ENCODE data around the gene PDE6H. TPM values are rescaled to one million over a fixed set of nuclear protein-coding genes. Genes with fewer than 3 reads are reported as not detected.

The PDE6H gene
- total and polyA plus RNA-seq, 7 experiments from 2014 or later = 2.7 TPM; not detected in 6

DNA sequence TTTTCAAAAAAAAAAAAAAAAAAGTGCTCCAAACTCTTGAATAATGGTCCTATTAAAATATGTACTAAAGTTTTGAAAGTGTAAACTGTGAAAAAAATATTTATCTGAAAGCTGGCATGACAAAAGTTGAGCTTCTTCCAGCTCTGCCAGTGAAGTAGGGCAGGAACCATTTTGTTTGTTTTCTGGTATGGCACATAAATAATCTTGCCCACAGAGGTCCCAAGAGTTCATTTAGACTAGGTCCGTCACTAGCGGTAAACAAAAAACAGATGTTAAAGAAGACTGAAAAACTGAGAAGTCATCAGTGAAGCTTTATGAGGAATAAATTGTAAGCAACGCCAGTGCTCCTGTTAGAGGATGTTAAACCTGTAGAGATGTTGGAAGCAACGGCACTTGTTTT is 41.5 kb upstream of the PDE6H start:
- peaks cover 6 to 56% (median 20%) of the 10 kb centered on the region in 3 experiments for H3K36me3 ChIP-seq (ENCODE audit: control insufficient read depth in 2 of 3, insufficient read depth in 3 of 3, low read length in 3 of 3)
- intact Hi-C loops (cut with micrococcal nuclease) = no loop called here
- ChIA-PET CTCF (interaction anchor here (0.7 kb wide), 2 partner anchors 83 to 152 kb away, joined by 3 read pairs; no protein-coding TSS in a partner anchor), POLR2A (interaction anchor here (0.6 to 1.0 kb wide), 3 partner anchors 10 to 28 kb away, joined by 3 to 4 read pairs (median 4); no protein-coding TSS in a partner anchor)
- no peaks in the 10 kb centered on the region for H3K27me3 ChIP-seq (ENCODE audit: control insufficient read depth in 2 of 2, insufficient read depth in 2 of 2, low read length in 2 of 2)
- peaks cover 23 to 76% (median 54%) of the 10 kb centered on the region in 5 donors for H3K36me3 Mint-ChIP-seq
- H3K27me3 Mint-ChIP-seq = no peaks in the 10 kb centered on the region
- H3K9me3 ChIP-seq (ENCODE audit: control insufficient read depth in 2 of 3, low read length in 3 of 3) = no peaks in the 10 kb centered on the region
- H3K27ac ChIP-seq (ENCODE audit: low read depth, low read length) = no peak overlapping the region
- DNase-seq = no peak
- no peak overlapping the region for H3K4me3 Mint-ChIP-seq
- peaks cover 0 to 36% (median 27%) of the 10 kb centered on the region in 7 donors for H3K4me1 Mint-ChIP-seq
- peaks cover 0 to 2% (median 0%) of the 10 kb centered on the region in 11 donors for H3K9me3 Mint-ChIP-seq
- no peaks in the 10 kb centered on the region for H3K4me1 ChIP-seq (ENCODE audit: control insufficient read depth in 2 of 2, insufficient read depth in 2 of 2, low read length in 2 of 2)
- ATAC-seq = no peak
- no peak overlapping the region for H3K4me3 ChIP-seq (ENCODE audit: low read length)
- no peak overlapping the region for H3K27ac Mint-ChIP-seq

DNA sequence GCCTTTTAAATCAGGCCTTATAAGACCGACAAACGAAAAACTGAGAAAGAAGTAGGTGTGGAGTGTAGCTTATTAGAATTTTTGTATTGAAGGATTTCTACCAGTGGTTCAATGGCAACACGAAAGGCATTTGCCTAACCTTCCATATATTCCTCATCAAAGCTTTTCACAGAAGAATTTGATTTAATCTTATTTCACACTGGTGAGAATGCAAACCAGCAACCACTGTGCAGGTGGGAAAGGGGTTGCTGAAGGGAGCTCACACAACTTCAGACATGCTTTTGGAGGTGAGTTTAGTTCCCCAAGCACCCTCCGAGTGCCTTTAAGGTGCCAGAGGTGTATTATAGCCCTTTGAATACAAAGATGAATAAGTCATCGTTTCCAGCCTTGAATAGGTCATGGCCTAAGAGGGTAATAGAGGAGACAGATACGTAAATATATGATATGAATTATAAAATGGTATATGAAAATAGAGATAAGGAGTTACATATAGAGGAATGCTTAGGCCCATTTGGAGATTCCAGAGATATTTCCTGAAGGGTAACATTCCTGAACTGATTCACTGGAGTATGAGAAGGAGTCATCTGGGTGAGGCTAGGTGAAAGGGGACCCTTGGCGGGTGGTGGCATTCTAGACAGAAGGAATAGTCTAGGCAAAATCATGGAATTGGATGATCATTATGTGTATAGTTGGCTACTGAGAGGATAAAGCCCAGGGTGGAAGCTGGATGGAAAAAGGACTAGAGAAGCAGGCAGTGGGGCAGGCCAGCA is 40.9 kb upstream of the PDE6H start:
- no peak for ATAC-seq
- Mint-ChIP-seq H3K27me3 (no peaks in the 10 kb centered on the region), H3K27ac (peak overlapping the region in 2 of 9 donors; percentile 5 to 83), H3K36me3 (peaks cover 24 to 77% (median 57%) of the 10 kb centered on the region in 5 donors), H3K4me1 (peaks cover under 1 to 43% (median 33%) of the 10 kb centered on the region in 7 donors), H3K4me3 (no peak overlapping the region), H3K9me3 (peaks cover 0 to 2% (median 0%) of the 10 kb centered on the region in 11 donors)
- intact Hi-C loops (cut with micrococcal nuclease) = no loop called here
- no peak overlapping the region for H3K27ac ChIP-seq (ENCODE audit: low read depth, low read length)
- H3K4me1 ChIP-seq (ENCODE audit: control insufficient read depth in 2 of 2, insufficient read depth in 2 of 2, low read length in 2 of 2) = peaks cover 0 to 1% of the 10 kb centered on the region in 2 donors
- no peak overlapping the region for H3K4me3 ChIP-seq (ENCODE audit: low read length)
- H3K27me3 ChIP-seq (ENCODE audit: control insufficient read depth in 2 of 2, insufficient read depth in 2 of 2, low read length in 2 of 2) = no peaks in the 10 kb centered on the region
- ChIA-PET CTCF (interaction anchor here (0.7 kb wide), 2 partner anchors 84 to 152 kb away, joined by 3 read pairs; no protein-coding TSS in a partner anchor), POLR2A (interaction anchor here (0.6 to 1.0 kb wide), 4 partner anchors 10 to 129 kb away, joined by 3 to 4 read pairs (median 4); partner anchors contain the start of genes C12orf60 and WBP11)
- DNase-seq = no peak
- no peaks in the 10 kb centered on the region for H3K9me3 ChIP-seq (ENCODE audit: control insufficient read depth in 2 of 3, low read length in 3 of 3)
- H3K36me3 ChIP-seq (ENCODE audit: control insufficient read depth in 2 of 3, insufficient read depth in 3 of 3, low read length in 3 of 3) = peaks cover 6 to 58% (median 20%) of the 10 kb centered on the region in 3 experiments

DNA sequence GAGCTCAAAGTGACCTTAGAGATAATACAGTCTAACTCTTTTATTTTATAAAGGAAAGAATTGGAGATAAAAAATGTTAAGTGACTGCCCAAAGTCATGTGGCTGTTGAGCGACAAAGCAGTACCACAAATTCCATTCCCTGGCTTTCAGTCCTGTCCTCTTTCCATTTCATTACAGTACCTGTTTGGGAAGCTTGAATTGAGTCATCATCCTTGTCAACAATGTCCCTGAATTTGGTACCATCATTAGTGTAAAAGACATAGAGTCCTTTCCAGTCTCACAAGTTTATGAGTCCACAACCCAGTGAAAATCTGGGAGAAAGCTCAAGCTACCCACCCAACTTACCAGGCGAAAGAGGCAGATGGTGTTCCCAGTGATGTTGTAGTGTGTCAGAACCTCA is 38.3 kb upstream of the PDE6H start:
- peaks cover 6 to 46% (median 24%) of the 10 kb centered on the region in 3 experiments for H3K36me3 ChIP-seq (ENCODE audit: control insufficient read depth in 2 of 3, insufficient read depth in 3 of 3, low read length in 3 of 3)
- ATAC-seq (no peak), DNase-seq (no peak)
- ChIA-PET CTCF (interaction anchor here (0.6 to 4.7 kb wide), 3 partner anchors 13 to 32 kb away, joined by 3 to 28 read pairs (median 4); partner anchors contain the start of gene ARHGDIB), POLR2A (interaction anchor here (0.7 to 8.0 kb wide), 6 partner anchors 11 to 163 kb away, joined by 3 to 60 read pairs (median 5); a partner anchor contains a TSS)
- intact Hi-C loops (cut with micrococcal nuclease) = no loop called here
- Mint-ChIP-seq H3K9me3 (peaks cover 0 to 3% (median 0%) of the 10 kb centered on the region in 11 donors), H3K27ac (peak overlapping the region in 1 of 9 donors; percentile 70), H3K27me3 (no peaks in the 10 kb centered on the region), H3K36me3 (peaks cover 26 to 72% (median 55%) of the 10 kb centered on the region in 5 donors), H3K4me3 (no peak overlapping the region), H3K4me1 (peaks cover 14 to 59% (median 48%) of the 10 kb centered on the region in 7 donors)
- H3K27me3 ChIP-seq (ENCODE audit: control insufficient read depth in 2 of 2, insufficient read depth in 2 of 2, low read length in 2 of 2) = no peaks in the 10 kb centered on the region
- no peak overlapping the region for H3K4me3 ChIP-seq (ENCODE audit: low read length)
- peaks cover 0 to 22% of the 10 kb centered on the region in 2 donors for H3K4me1 ChIP-seq (ENCODE audit: control insufficient read depth in 2 of 2, insufficient read depth in 2 of 2, low read length in 2 of 2)
- H3K9me3 ChIP-seq (ENCODE audit: control insufficient read depth in 2 of 3, low read length in 3 of 3) = no peaks in the 10 kb centered on the region
- no peak overlapping the region for H3K27ac ChIP-seq (ENCODE audit: low read depth, low read length)

DNA sequence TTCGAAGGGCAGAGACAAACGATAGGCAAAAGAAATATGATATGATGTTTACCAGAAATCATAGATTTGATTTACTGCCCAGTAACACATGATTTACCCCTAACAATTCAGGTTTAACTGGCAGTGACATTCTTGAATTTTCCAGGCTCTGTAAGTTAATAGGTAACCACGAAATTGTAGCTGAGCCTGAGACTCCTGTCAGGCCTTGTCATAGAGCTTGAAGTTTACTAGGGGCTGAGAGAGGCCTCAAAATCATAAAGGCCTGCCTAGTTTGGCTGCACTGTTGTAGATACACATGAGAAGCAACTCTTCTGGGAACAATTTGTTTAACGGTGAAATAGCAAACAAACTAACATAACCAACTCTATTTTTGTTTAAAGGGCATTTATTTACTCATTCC is 37.8 kb upstream of the PDE6H start:
- peaks cover 0 to 3% (median 0%) of the 10 kb centered on the region in 11 donors for H3K9me3 Mint-ChIP-seq
- ATAC-seq (no peak), DNase-seq (no peak)
- ChIA-PET CTCF (interaction anchor here (0.6 to 4.7 kb wide), 3 partner anchors 12 to 62 kb away, joined by 3 to 28 read pairs (median 6); no protein-coding TSS in a partner anchor), POLR2A (interaction anchor here (0.9 to 8.0 kb wide), 5 partner anchors 11 to 164 kb away, joined by 3 to 60 read pairs (median 6); a partner anchor contains a TSS)
- no peaks in the 10 kb centered on the region for H3K27me3 Mint-ChIP-seq
- intact Hi-C loops (cut with micrococcal nuclease) = no loop called here
- H3K4me1 Mint-ChIP-seq = peaks cover 20 to 64% (median 53%) of the 10 kb centered on the region in 7 donors
- Histone ChIP-seq H3K27ac (ENCODE audit: low read depth, low read length) (no peak overlapping the region), H3K27me3 (ENCODE audit: control insufficient read depth in 2 of 2, insufficient read depth in 2 of 2, low read length in 2 of 2) (no peaks in the 10 kb centered on the region), H3K4me1 (ENCODE audit: control insufficient read depth in 2 of 2, insufficient read depth in 2 of 2, low read length in 2 of 2) (peaks cover 0 to 22% of the 10 kb centered on the region in 2 donors), H3K9me3 (ENCODE audit: control insufficient read depth in 2 of 3, low read length in 3 of 3) (no peaks in the 10 kb centered on the region), H3K36me3 (ENCODE audit: control insufficient read depth in 2 of 3, insufficient read depth in 3 of 3, low read length in 3 of 3) (peaks cover 6 to 46% (median 25%) of the 10 kb centered on the region in 3 experiments), H3K4me3 (ENCODE audit: low read length) (no peak overlapping the region)
- H3K36me3 Mint-ChIP-seq = peaks cover 30 to 77% (median 59%) of the 10 kb centered on the region in 5 donors
- no peak overlapping the region for H3K4me3 Mint-ChIP-seq
- peak overlapping the region in 6 of 9 donors; percentile 10 to 86 (median 69) for H3K27ac Mint-ChIP-seq

GRCh38 chr12:14936224-14936861 is 36.5 kb upstream of the PDE6H start:
- DNase-seq = no peak
- H3K4me1 ChIP-seq (ENCODE audit: control insufficient read depth in 2 of 2, insufficient read depth in 2 of 2, low read length in 2 of 2) = peaks cover 0 to 22% of the 10 kb centered on the region in 2 donors
- ChIA-PET POLR2A (interaction anchor here (0.8 to 8.0 kb wide), 11 partner anchors 9 to 164 kb away, joined by 3 to 60 read pairs (median 5); partner anchors contain the start of gene ARHGDIB), CTCF (interaction anchor here (0.7 to 5.0 kb wide), 8 partner anchors 11 to 88 kb away, joined by 3 to 30 read pairs (median 6); partner anchors contain the start of gene ARHGDIB)
- ATAC-seq = no peak
- peaks cover 8 to 49% (median 21%) of the 10 kb centered on the region in 3 experiments for H3K36me3 ChIP-seq (ENCODE audit: control insufficient read depth in 2 of 3, insufficient read depth in 3 of 3, low read length in 3 of 3)
- Mint-ChIP-seq H3K4me1 (peaks cover 28 to 77% (median 64%) of the 10 kb centered on the region in 7 donors), H3K9me3 (peaks cover 0 to 3% (median 0%) of the 10 kb centered on the region in 11 donors), H3K27me3 (no peaks in the 10 kb centered on the region), H3K4me3 (no peak overlapping the region), H3K36me3 (peaks cover 31 to 78% (median 63%) of the 10 kb centered on the region in 5 donors), H3K27ac (peak overlapping the region in 8 of 9 donors; percentile 14 to 93 (median 83))
- intact Hi-C loops (cut with micrococcal nuclease) = no loop called here
- H3K27me3 ChIP-seq (ENCODE audit: control insufficient read depth in 2 of 2, insufficient read depth in 2 of 2, low read length in 2 of 2) = no peaks in the 10 kb centered on the region
- H3K9me3 ChIP-seq (ENCODE audit: control insufficient read depth in 2 of 3, low read length in 3 of 3) = no peaks in the 10 kb centered on the region
- no peak overlapping the region for H3K4me3 ChIP-seq (ENCODE audit: low read length)
- H3K27ac ChIP-seq (ENCODE audit: low read depth, low read length) = no peak overlapping the region

- Mint-ChIP-seq H3K4me1 (peaks cover 32 to 82% (median 67%) of the 10 kb centered on the region in 7 donors), H3K27ac (peak overlapping the region; percentile 41 to 93 (median 82)), H3K27me3 (no peaks in the 10 kb centered on the region), H3K9me3 (peaks cover 0 to 3% (median 0%) of the 10 kb centered on the region in 11 donors), H3K4me3 (peak overlapping the region in 2 of 10 donors; percentile 54 to 55), H3K36me3 (peaks cover 34 to 75% (median 67%) of the 10 kb centered on the region in 5 donors)
- Histone ChIP-seq H3K36me3 (ENCODE audit: control insufficient read depth in 2 of 3, insufficient read depth in 3 of 3, low read length in 3 of 3) (peaks cover 15 to 49% (median 21%) of the 10 kb centered on the region in 3 experiments), H3K9me3 (ENCODE audit: control insufficient read depth in 2 of 3, low read length in 3 of 3) (no peaks in the 10 kb centered on the region), H3K4me3 (ENCODE audit: low read length) (no peak overlapping the region), H3K27me3 (ENCODE audit: control insufficient read depth in 2 of 2, insufficient read depth in 2 of 2, low read length in 2 of 2) (no peaks in the 10 kb centered on the region), H3K27ac (ENCODE audit: low read depth, low read length) (peak overlapping the region; percentile 1), H3K4me1 (ENCODE audit: control insufficient read depth in 2 of 2, insufficient read depth in 2 of 2, low read length in 2 of 2) (peaks cover 0 to 22% of the 10 kb centered on the region in 2 donors)
- ATAC-seq (no peak), DNase-seq (no peak)
- POLR2A ChIA-PET = interaction anchor here (0.6 to 8.0 kb wide), 14 partner anchors 9 to 166 kb away, joined by 3 to 60 read pairs (median 6); partner anchors contain the start of gene ARHGDIB
- CTCF ChIA-PET = interaction anchor here (0.7 to 5.0 kb wide), 8 partner anchors 10 to 88 kb away, joined by 3 to 30 read pairs (median 6); partner anchors contain the start of gene ARHGDIB
- intact Hi-C loops (cut with micrococcal nuclease) = loop anchor here (1.0 kb wide), 4 partner anchors 24 to 92 kb away; partner anchors contain the start of gene ARHGDIB (in 1 of the 2)
These were observed 35.8 kb upstream of the PDE6H start for GRCh38 chr12:14937014-14937413.

Measured in naive thymus-derived CD4-positive, alpha-beta T cell (primary cell).